NT2/D1 (cell line): ENCODE measurements around the gene GGNBP2.

Experiments
- YY1 ChIP-seq: IDR thresholded peaks from 2 replicates; pipeline ENCODE4 v1.6.1; 2011; ENCODE audit not compliant: insufficient read length, insufficient read depth
- ZNF274 ChIP-seq: IDR thresholded peaks from 2 replicates; pipeline ENCODE4 v1.6.1; 2011; ENCODE audit warnings: mild to moderate bottlenecking, low read depth, low read length

- TF ChIP-seq ZNF274 (no peak), YY1 (no peak)
Measured at GRCh38 chr17:36542755-36543154, 2.0 kb upstream of the GGNBP2 start.
